ENCODE results near the gene ZNF474. TPM values are rescaled to one million over a fixed set of nuclear protein-coding genes. Genes with fewer than 3 reads are reported as not detected.

Gene ZNF474
- total RNA-seq, 1 donor from 2014 or later: 0.43 TPM

DNA sequence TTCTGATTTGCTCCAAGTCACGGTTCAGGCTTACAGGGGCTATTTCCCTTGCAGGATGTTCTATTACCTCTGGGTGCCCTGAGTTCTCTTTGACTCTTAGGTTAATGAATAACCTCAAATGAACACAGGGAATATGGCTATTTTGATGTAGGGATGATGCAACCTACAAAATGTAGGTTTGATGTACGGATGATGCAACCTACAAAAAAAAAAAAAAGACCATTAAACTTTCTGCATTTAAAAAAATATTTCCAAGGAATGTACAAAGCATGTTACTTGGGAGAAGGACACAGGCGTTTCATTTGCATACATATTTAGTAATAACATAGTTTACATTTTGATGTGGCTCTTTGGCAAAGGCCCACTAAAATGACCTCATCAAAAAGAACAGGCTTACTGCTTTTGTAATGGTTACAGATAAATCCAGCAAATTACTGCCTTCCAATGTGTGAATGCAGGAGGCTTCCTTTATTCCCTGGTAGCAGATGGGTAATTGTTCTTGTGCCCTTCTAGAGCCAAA lies 36.3 kb downstream of the ZNF474 start:
- Mint-ChIP-seq H3K9me3 (ENCODE audit: low read depth) (no peaks in the 10 kb centered on the region), H3K4me1 (ENCODE audit: low read depth) (peaks cover 34% of the 10 kb centered on the region), H3K27ac (no peak overlapping the region), H3K4me3 (ENCODE audit: low read depth) (no peak overlapping the region), H3K36me3 (ENCODE audit: insufficient read depth) (no peaks in the 10 kb centered on the region), H3K27me3 (no peaks in the 10 kb centered on the region)
- TF ChIP-seq CTCF (IDR thresholded peaks at IDR 0.05; ENCODE audit: unreplicated experiment): no peak
- no peak for DNase-seq (ENCODE audit: low spot score, unreplicated experiment)

DNA sequence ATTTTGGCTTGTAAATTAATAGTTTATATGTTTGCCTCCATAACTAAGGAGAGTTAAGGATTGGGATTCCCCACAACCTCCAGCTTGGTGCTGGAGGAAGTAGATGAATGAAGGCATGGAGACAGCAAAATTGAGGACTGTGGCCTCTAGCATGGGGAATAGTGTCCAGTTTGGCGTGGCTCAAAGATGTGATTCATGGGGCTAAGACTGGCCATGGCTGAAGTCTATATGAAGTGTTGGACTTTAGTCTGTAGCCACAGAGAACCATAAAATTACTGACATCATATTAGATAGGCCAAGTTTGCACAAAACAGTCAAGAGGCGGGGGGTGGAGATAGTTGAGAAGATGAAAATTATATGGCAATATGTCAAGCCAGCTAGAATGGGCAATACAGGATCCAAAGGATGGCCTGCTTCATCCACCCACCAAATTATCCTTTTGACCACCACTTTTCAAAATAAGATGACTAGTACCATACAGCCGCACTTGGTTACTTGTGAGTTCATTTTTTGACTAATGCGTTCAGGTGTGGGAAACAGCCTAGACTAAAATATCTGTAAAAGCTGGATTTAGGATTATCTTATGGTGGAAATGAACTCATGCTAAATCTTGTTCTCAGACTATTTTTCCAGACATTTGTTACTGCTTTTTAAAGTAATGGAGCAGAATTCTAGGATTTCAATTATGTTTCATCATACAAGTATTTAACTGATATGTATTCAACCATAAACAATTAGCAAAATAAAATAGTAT lies 40.2 kb downstream of the ZNF474 start:
- Mint-ChIP-seq H3K9me3 (ENCODE audit: low read depth) (no peaks in the 10 kb centered on the region), H3K4me3 (ENCODE audit: low read depth) (no peak overlapping the region), H3K36me3 (ENCODE audit: insufficient read depth) (no peaks in the 10 kb centered on the region), H3K27me3 (no peaks in the 10 kb centered on the region), H3K4me1 (ENCODE audit: low read depth) (peaks cover 12% of the 10 kb centered on the region), H3K27ac (no peak overlapping the region)
- DNase-seq (ENCODE audit: low spot score, unreplicated experiment): no peak
- no peak for TF ChIP-seq CTCF (IDR thresholded peaks at IDR 0.05; ENCODE audit: unreplicated experiment)

- no peak overlapping the region for H3K27ac Mint-ChIP-seq
- TF ChIP-seq CTCF (IDR thresholded peaks at IDR 0.05; ENCODE audit: unreplicated experiment): no peak
- no peaks in the 10 kb centered on the region for H3K36me3 Mint-ChIP-seq (ENCODE audit: insufficient read depth)
- no peaks in the 10 kb centered on the region for H3K9me3 Mint-ChIP-seq (ENCODE audit: low read depth)
- peaks cover under 1% of the 10 kb centered on the region for H3K4me1 Mint-ChIP-seq (ENCODE audit: low read depth)
- H3K4me3 Mint-ChIP-seq (ENCODE audit: low read depth): no peak overlapping the region
- DNase-seq (ENCODE audit: low spot score, unreplicated experiment): no peak
- no peaks in the 10 kb centered on the region for H3K27me3 Mint-ChIP-seq
Measured at GRCh38 chr5:122170620-122171019, 41.3 kb downstream of the ZNF474 start.

DNA sequence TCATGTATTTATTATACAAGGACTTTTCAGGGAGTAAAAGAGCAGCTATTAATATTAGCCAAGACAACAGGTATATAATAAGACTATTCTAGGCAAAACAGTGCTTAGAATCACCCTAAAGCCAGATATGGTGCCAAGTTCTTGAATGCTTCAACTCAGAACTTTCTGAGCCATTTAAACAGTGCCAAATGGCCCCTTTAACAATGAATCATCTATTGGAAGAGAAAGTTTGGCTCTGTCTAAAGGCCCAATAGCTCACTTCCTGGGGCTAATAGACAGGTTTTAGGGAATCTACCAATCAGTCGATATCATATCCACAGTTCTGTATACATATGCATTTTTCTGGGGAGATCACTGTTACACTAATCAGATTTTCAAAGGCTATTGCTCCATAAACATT lies 42.9 kb downstream of the ZNF474 start:
- H3K9me3 Mint-ChIP-seq (ENCODE audit: low read depth): no peaks in the 10 kb centered on the region
- no peaks in the 10 kb centered on the region for H3K4me1 Mint-ChIP-seq (ENCODE audit: low read depth)
- no peak for TF ChIP-seq CTCF (IDR thresholded peaks at IDR 0.05; ENCODE audit: unreplicated experiment)
- no peak overlapping the region for H3K27ac Mint-ChIP-seq
- no peak for DNase-seq (ENCODE audit: low spot score, unreplicated experiment)
- H3K27me3 Mint-ChIP-seq: no peaks in the 10 kb centered on the region
- H3K36me3 Mint-ChIP-seq (ENCODE audit: insufficient read depth): no peaks in the 10 kb centered on the region
- H3K4me3 Mint-ChIP-seq (ENCODE audit: low read depth): no peak overlapping the region

DNA sequence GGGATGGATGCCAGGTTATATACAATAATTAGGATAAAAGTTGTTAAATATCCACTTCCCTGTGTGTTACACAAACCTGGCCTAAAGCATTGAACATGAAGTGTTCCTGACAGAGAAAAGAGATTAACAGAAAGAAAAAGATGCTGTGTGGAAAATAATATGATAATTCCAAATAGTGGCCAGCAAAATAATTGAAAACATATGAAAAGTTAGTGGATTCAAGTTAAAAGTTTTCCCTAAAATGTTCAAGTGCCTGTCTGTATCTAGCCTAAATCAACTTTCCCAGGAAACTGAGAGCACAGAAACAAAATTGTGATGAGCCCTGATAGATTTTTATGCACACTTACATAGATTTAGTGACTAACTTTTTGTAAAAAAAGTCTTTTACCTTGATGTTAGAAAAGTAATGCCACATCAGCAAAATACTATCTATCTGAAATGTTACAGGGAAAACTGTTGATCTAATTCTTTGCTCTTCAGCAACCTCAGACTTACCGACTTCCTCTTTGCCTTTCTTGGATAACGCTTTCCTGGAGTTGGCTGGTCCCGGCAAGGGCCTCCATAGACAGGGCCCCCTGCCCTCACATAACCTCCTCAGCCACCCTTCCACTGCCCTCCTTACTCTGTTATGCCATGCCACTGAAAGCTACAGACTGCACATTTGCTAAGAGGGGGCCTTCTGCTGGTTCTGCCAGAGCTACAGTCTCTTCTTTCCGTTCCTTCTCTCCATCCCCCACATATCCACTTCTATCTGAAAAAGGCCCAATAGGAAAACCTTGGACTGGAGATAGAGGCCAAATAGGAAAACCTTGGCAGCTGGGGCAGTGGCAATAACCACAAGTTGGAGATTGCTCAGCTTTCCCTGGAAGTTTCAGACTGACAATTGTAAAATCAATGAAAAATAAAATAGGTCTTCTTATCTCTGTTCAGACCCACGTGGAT lies 44.4 kb downstream of the ZNF474 start:
- DNase-seq (ENCODE audit: low spot score, unreplicated experiment): no peak
- Mint-ChIP-seq H3K36me3 (ENCODE audit: insufficient read depth) (no peaks in the 10 kb centered on the region), H3K27me3 (no peaks in the 10 kb centered on the region), H3K4me3 (ENCODE audit: low read depth) (no peak overlapping the region), H3K9me3 (ENCODE audit: low read depth) (no peaks in the 10 kb centered on the region), H3K27ac (no peak overlapping the region), H3K4me1 (ENCODE audit: low read depth) (no peaks in the 10 kb centered on the region)
- no peak for TF ChIP-seq CTCF (IDR thresholded peaks at IDR 0.05; ENCODE audit: unreplicated experiment)
